Measurements from ENCODE around the gene SAXO2.
"Not testable (repeated sequence)": the region's sequence is repeated elsewhere in the genome, so short reads cannot be mapped to it uniquely, and the experiment has no call there.

Gene SAXO2

GRCh38 chr15:82272154-82272553 is 9.5 kb downstream of the SAXO2 start:
- Histone ChIP-seq H3K79me2 (no peaks in the 10 kb centered on the region), H3K9me3 (ENCODE audit: control insufficient read depth, low read length) (no peaks in the 10 kb centered on the region), H3K9ac (no peak overlapping the region), H3K27ac (no peak overlapping the region), H3K4me2 (ENCODE audit: low read length) (no peak overlapping the region), H2AFZ (no peak overlapping the region), H3K4me1 (no peaks in the 10 kb centered on the region), H3K27me3 (ENCODE audit: control insufficient read depth, insufficient read depth, low read length) (no peaks in the 10 kb centered on the region), H3K4me3 (ENCODE audit: low read depth, low read length) (no peak overlapping the region), H3K36me3 (ENCODE audit: control insufficient read depth, insufficient read depth, low read length) (no peaks in the 10 kb centered on the region)
- no peak for TF ChIP-seq CTCF (IDR thresholded peaks at IDR 0.05)

- H3K27ac ChIP-seq: no peak overlapping the region
- no peaks in the 10 kb centered on the region for H3K36me3 ChIP-seq (ENCODE audit: control insufficient read depth, insufficient read depth, low read length)
- H3K4me3 ChIP-seq (ENCODE audit: low read depth, low read length): no peak overlapping the region
- H3K9ac ChIP-seq: no peak overlapping the region
- H3K27me3 ChIP-seq (ENCODE audit: control insufficient read depth, insufficient read depth, low read length): no peaks in the 10 kb centered on the region
- H2AFZ ChIP-seq: no peak overlapping the region
- H3K79me2 ChIP-seq: no peaks in the 10 kb centered on the region
- H3K4me2 ChIP-seq (ENCODE audit: low read length): no peak overlapping the region
- TF ChIP-seq CTCF (IDR thresholded peaks at IDR 0.05): no peak
- H3K4me1 ChIP-seq: no peaks in the 10 kb centered on the region
- no peaks in the 10 kb centered on the region for H3K9me3 ChIP-seq (ENCODE audit: control insufficient read depth, low read length)
Observed at GRCh38 chr15:82275410-82275809, 12.8 kb downstream of the SAXO2 start.

GRCh38 chr15:82281276-82281675 is 18.7 kb downstream of the SAXO2 start:
- not testable (repeated sequence) for H3K79me2 ChIP-seq; H2AFZ ChIP-seq; H3K9ac ChIP-seq; H3K27ac ChIP-seq; H3K9me3 ChIP-seq (ENCODE audit: control insufficient read depth, low read length); H3K36me3 ChIP-seq (ENCODE audit: control insufficient read depth, insufficient read depth, low read length); H3K27me3 ChIP-seq (ENCODE audit: control insufficient read depth, insufficient read depth, low read length); H3K4me2 ChIP-seq (ENCODE audit: low read length); H3K4me3 ChIP-seq (ENCODE audit: low read depth, low read length); H3K4me1 ChIP-seq

GRCh38 chr15:82282386-82282785 is 19.8 kb downstream of the SAXO2 start:
- not testable (repeated sequence) for H3K27me3 ChIP-seq (ENCODE audit: control insufficient read depth, insufficient read depth, low read length); H3K9me3 ChIP-seq (ENCODE audit: control insufficient read depth, low read length); H3K36me3 ChIP-seq (ENCODE audit: control insufficient read depth, insufficient read depth, low read length); H3K27ac ChIP-seq; H2AFZ ChIP-seq; H3K4me1 ChIP-seq; H3K4me3 ChIP-seq (ENCODE audit: low read depth, low read length); H3K4me2 ChIP-seq (ENCODE audit: low read length); H3K79me2 ChIP-seq; H3K9ac ChIP-seq

GRCh38 chr15:82284381-82284780 is 21.8 kb downstream of the SAXO2 start:
- not testable (repeated sequence) for H3K4me1 ChIP-seq; H3K4me3 ChIP-seq (ENCODE audit: low read depth, low read length); H3K79me2 ChIP-seq; H3K4me2 ChIP-seq (ENCODE audit: low read length); H3K36me3 ChIP-seq (ENCODE audit: control insufficient read depth, insufficient read depth, low read length); H3K9ac ChIP-seq; H3K27me3 ChIP-seq (ENCODE audit: control insufficient read depth, insufficient read depth, low read length); H3K27ac ChIP-seq; H2AFZ ChIP-seq; H3K9me3 ChIP-seq (ENCODE audit: control insufficient read depth, low read length)

- not testable (repeated sequence) for H3K79me2 ChIP-seq; H3K9ac ChIP-seq; H2AFZ ChIP-seq; H3K27ac ChIP-seq; H3K4me3 ChIP-seq (ENCODE audit: low read depth, low read length); H3K36me3 ChIP-seq (ENCODE audit: control insufficient read depth, insufficient read depth, low read length); H3K4me2 ChIP-seq (ENCODE audit: low read length); H3K27me3 ChIP-seq (ENCODE audit: control insufficient read depth, insufficient read depth, low read length); H3K9me3 ChIP-seq (ENCODE audit: control insufficient read depth, low read length); H3K4me1 ChIP-seq
Observed at GRCh38 chr15:82286475-82286874, 23.9 kb downstream of the SAXO2 start.

- not testable (repeated sequence) for H3K36me3 ChIP-seq (ENCODE audit: control insufficient read depth, insufficient read depth, low read length); H2AFZ ChIP-seq; H3K9me3 ChIP-seq (ENCODE audit: control insufficient read depth, low read length); H3K27me3 ChIP-seq (ENCODE audit: control insufficient read depth, insufficient read depth, low read length); H3K4me1 ChIP-seq; H3K9ac ChIP-seq; H3K4me3 ChIP-seq (ENCODE audit: low read depth, low read length); H3K27ac ChIP-seq; H3K79me2 ChIP-seq; H3K4me2 ChIP-seq (ENCODE audit: low read length)
Observed at GRCh38 chr15:82288202-82288601, 25.6 kb downstream of the SAXO2 start.
